Calu3 (cell line): ENCODE data around the gene MAGOH. TPM values are rescaled to one million over a fixed set of nuclear protein-coding genes. Genes with fewer than 3 reads are reported as not detected.

Experiments
- BruUV-seq: library from RNA; stranded (reverse); fragments of 400-500 nt; replicated peaks from 2 replicates; lab custom pipeline; 2021; lab: Mats Ljungman, UMichigan
- CTCF ChIA-PET: fragments of 300-600 bp; sonication (Branson Sonifier 250); formaldehyde crosslinking; loops from one replicate; lab custom pipeline; 2022; ENCODE audit warnings: antibody characterized with exemption; lab: Charles Lee
- DNase-seq: peaks from one replicate; pipeline ENCODE4 v3.0.0; 2022
- H3K27ac Mint-ChIP-seq: one replicate; pipeline ENCODE4 v1.8.0; 2022; ENCODE audit warnings: mixed read lengths; ENCODE audit not compliant: unreplicated experiment
- H3K27me3 Mint-ChIP-seq: one replicate; pipeline ENCODE4 v1.8.0; 2022; ENCODE audit warnings: mixed read lengths; ENCODE audit not compliant: unreplicated experiment
- H3K36me3 Mint-ChIP-seq: one replicate; pipeline ENCODE4 v1.8.0; 2022; ENCODE audit warnings: mild to moderate bottlenecking, moderate library complexity, mixed read lengths; ENCODE audit not compliant: insufficient read depth, unreplicated experiment
- H3K4me1 Mint-ChIP-seq: one replicate; pipeline ENCODE4 v1.8.0; 2022; ENCODE audit warnings: mild to moderate bottlenecking, low read depth, mixed read lengths; ENCODE audit not compliant: unreplicated experiment
- H3K4me3 Mint-ChIP-seq: one replicate; pipeline ENCODE4 v1.8.0; 2022; ENCODE audit warnings: mild to moderate bottlenecking, low read depth, moderate library complexity, mixed read lengths; ENCODE audit not compliant: unreplicated experiment
- H3K9me3 Mint-ChIP-seq: one replicate; pipeline ENCODE4 v1.8.0; 2022; ENCODE audit warnings: low read depth, mixed read lengths; ENCODE audit not compliant: unreplicated experiment
- CTCF ChIP-seq: fragments of 200-600 bp; IDR thresholded peaks from one replicate; pipeline ENCODE4 v1.8.0; 2022; ENCODE audit warnings: antibody characterized with exemption; ENCODE audit not compliant: unreplicated experiment
- intact Hi-C: fragments of 100-400 bp; cut with micrococcal nuclease; formaldehyde crosslinking; loops from one replicate; pipeline ENCODE4 v1.10.0; 2022; ENCODE audit not compliant: unreplicated experiment
- total RNA-seq: library from RNA; stranded (reverse); gene quantifications from 2 replicates; pipeline ENCODE4 v1.2.3, GENCODE V29; 2022

MAGOH gene
- total RNA-seq, 1 experiment from 2014 or later = 70.2 TPM

GRCh38 chr1:53270107-53270506 lies 31.8 kb upstream of the MAGOH start:
- intact Hi-C loops = no loop called here
- no peak for TF ChIP-seq CTCF
- CTCF ChIA-PET = no interaction called here
- no peak for DNase-seq
- Mint-ChIP-seq H3K27ac (no peak overlapping the region), H3K27me3 (no peaks in the 10 kb centered on the region), H3K36me3 (peaks cover 23% of the 10 kb centered on the region), H3K9me3 (no peaks in the 10 kb centered on the region), H3K4me1 (no peaks in the 10 kb centered on the region), H3K4me3 (no peak overlapping the region)
- no TSS peak for BruUV-seq

GRCh38 chr1:53267761-53268160 lies 29.4 kb upstream of the MAGOH start:
- no peak for TF ChIP-seq CTCF
- DNase-seq = no peak
- intact Hi-C loops = no loop called here
- peaks cover 37% of the 10 kb centered on the region for H3K36me3 Mint-ChIP-seq
- H3K4me3 Mint-ChIP-seq = no peak overlapping the region
- H3K9me3 Mint-ChIP-seq = no peaks in the 10 kb centered on the region
- H3K4me1 Mint-ChIP-seq = no peaks in the 10 kb centered on the region
- CTCF ChIA-PET = interaction anchor here (0.6 kb wide), 1 partner anchor 869 kb away, joined by 3 read pairs; no protein-coding TSS in a partner anchor
- no TSS peak for BruUV-seq
- no peak overlapping the region for H3K27ac Mint-ChIP-seq
- H3K27me3 Mint-ChIP-seq = no peaks in the 10 kb centered on the region

DNA sequence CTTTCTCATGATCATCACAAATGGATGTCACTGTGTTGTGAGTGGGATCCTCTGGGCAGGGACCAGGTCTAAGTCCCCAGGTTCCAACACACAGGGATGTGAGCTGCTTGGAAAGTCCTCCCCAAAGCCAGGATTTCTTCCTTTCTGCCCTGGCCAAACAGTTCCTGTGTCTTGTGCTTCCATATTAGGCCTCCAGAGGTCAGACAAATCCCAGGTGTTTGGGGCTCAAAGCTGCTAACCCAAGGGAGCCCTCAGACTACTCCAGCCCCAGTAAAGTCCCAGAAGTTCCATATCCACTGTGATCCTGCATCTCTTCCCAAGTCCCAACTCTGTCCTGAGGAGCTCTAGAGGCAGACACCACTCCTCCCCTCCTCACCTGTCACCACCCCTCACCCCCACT lies 27.7 kb upstream of the MAGOH start:
- intact Hi-C loops = no loop called here
- Mint-ChIP-seq H3K36me3 (peaks cover 36% of the 10 kb centered on the region), H3K4me3 (no peak overlapping the region), H3K27ac (no peak overlapping the region), H3K4me1 (no peaks in the 10 kb centered on the region), H3K27me3 (no peaks in the 10 kb centered on the region), H3K9me3 (no peaks in the 10 kb centered on the region)
- CTCF ChIA-PET = interaction anchor here (0.6 to 1.8 kb wide), 2 partner anchors 128 to 437 kb away, joined by 3 to 9 read pairs; no protein-coding TSS in a partner anchor
- no TSS peak for BruUV-seq
- peak; percentile 14 for DNase-seq
- no peak for TF ChIP-seq CTCF

DNA sequence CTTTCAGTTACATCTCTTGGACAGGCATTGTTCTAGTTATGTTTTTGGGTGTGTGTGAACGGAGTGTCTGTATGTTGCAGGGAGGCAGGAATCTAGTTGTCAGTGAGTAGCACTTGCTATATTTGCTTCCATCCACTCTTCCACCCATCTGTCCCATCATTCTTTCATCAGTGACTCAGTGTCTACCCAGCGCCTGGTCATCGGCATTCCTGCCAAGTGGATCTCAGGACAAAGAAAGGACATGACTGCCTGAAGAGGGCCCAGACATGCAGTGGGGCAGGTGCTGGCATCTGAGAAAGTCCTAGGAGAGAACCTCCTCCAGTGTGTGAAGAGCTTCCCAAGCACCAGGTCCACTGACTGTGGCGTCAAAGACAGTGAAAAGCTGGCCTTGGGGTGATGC lies 27.3 kb upstream of the MAGOH start:
- H3K9me3 Mint-ChIP-seq = no peaks in the 10 kb centered on the region
- CTCF ChIA-PET = interaction anchor here (1.8 kb wide), 1 partner anchor 128 kb away, joined by 9 read pairs; no protein-coding TSS in a partner anchor
- H3K36me3 Mint-ChIP-seq = peaks cover 36% of the 10 kb centered on the region
- H3K27ac Mint-ChIP-seq = no peak overlapping the region
- TF ChIP-seq CTCF = no peak
- no peaks in the 10 kb centered on the region for H3K27me3 Mint-ChIP-seq
- H3K4me1 Mint-ChIP-seq = no peaks in the 10 kb centered on the region
- intact Hi-C loops = no loop called here
- DNase-seq = no peak
- no peak overlapping the region for H3K4me3 Mint-ChIP-seq
- no TSS peak for BruUV-seq
